EL (cell line): ENCODE measurements around the gene JADE3.
A peak's percentile ranks its signal among the peaks of the same experiment; 100 is the strongest.
"Not testable (repeated sequence)": the region's sequence is repeated elsewhere in the genome, so short reads cannot be mapped to it uniquely, and the experiment has no call there.

Source experiments
- DNase-seq: peaks from one replicate; pipeline ENCODE4 v3.0.0-alpha.2; 2016

The JADE3 gene

DNA sequence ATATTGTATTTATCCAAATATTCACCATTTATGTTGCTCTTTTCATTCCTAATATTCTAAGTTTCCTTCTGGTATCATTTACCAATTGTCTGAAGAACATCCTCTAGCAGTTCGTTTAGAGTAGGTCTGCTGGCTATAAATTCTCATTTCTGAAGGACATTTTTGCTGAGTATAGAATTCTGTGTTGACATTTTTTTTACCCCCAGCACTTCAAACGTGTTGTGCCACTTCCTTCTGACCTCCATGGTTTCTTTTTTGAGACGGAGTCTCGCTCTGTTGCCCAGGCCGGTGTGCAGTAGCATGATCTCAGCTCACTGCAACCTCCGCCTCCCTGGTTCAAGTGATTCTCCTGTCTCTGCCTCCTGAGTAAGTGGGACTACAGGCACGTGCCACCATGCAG, 26.4 kb downstream of the JADE3 start:
- no peak for DNase-seq

DNA sequence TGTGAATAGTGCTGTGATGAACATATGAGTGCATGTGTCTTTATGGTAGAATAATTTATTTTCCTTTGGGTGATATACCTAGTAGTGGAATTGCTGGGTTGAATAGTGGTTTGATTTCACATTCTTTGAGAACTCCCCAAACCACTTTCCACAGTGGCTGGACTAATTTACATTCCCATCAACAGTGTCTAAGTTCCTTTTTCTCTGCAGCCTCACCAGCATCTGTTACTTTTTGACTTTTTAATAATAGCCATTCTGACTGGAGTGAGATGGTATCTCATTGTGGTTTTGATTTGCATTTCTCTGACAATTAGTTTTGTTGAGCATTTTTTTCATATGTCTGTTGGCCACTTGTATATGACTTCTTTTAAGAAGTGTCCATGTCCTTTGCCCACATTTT, 29.1 kb downstream of the JADE3 start:
- DNase-seq, result peak; percentile 5

DNA sequence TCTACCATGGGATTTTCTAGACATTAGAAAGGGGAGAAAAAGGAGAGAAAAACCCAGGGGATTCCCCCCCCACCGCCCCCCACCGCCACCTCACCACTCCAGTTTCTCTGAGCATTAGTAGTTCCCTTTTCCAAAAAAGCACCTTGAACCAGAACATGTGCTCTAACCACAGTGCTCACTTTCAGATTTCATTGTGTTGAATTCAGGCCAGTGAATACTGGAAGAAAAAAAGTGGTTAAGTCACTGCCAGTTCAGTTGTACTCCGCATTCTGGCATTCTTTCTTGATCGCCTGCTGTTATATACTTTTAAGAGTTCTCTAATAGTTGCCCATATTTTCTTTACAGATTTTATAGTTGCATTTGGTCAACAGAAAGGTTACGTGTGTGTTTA, 40.9 kb downstream of the JADE3 start:
- DNase-seq, result no peak

DNA sequence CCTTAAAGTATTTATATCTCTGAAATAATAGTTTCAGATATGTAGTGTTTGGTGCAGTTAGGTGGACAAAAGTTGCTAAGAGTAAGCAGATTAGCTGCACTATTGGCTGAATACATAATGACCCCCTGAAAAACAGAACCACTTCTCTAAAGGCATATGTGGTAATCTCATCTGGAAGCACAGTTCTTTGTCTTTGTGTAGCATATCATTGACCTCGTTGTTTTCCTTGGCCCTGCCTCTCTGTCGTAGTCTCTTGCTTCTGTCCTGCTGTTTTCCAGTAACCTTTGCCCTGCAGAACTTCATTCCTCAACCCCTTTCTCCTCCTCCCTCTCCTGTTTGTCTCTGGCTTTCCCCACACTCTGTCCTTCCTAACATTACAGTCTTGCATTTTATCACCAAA, 41.4 kb downstream of the JADE3 start:
- DNase-seq, result no peak

DNA sequence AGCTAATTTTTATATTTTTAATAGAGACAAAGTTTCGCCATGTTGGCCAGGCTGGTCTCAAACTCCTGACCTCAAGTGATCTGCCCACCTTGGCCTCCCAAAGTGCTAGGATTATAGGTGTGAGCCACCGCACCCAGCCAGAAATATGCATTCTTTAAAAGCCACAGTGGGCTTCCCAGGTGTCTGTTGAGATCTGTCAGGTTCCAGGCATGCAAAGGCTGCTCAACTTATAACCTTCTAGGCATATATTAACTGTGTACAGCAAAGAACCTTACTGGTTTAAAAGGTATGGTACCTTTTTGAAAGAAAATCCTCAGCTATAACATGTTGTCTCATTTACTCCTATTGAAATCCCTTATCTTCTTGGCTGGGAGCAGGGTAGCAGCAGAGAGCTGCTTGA, 42.5 kb downstream of the JADE3 start:
- no peak for DNase-seq

DNA sequence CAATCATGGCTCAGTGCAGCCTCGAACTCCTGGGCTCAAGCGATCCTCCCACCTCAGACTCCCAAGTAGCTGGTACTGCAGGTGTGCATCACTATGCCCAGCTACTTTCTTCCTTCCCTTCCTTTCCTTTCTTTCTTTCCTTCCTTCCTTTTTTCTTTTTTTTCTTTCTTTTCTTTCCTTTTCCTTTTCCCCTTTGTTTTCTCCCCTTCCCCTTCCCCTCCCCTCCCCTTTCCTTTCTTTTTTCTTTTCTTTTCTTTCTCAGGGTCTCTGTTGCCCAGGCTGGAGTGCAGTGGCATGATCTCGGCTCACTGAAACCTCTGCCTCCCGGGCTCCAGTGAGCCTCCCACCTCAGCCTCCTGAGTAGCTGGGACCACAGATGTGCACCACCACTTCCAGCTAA, 44.4 kb downstream of the JADE3 start:
- DNase-seq, result not testable (repeated sequence)

DNA sequence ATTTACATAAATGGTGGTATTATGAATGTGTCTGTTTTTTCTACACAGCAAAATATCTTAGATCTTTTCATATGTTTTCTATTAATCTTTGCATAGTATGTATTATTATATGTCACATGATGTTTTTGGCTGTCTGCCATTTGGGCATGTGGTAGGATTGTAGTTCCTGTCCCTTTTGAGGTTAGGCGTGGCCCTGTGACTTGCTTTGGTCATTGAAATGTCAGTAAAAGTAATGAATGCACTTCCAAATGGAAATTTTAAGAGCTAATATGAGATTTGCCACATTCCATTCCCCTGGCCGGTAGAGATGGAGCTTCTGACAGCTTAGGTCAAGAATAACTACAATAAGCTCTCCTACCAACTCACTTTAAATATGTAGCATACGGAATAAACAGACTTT, 45.1 kb downstream of the JADE3 start:
- no peak for DNase-seq

DNA sequence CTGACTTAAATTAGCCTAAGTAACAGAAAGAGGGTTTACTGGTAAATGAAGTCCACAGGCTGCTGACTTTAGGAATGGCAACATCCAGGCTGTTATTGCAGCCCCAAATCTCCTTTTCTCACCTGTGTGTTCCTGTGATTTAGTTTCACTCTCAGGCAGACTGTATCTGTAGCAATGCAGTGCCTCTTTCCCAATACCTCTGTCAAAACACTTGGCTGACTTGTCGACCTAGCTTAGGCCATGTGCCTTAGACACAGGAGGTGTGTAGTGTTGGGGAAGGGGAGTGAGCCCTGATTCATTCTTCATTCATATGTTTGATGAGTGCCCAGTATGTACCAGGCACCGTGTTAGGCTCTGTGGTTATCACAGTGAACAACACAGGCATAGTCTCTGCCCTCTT, 46.9 kb downstream of the JADE3 start:
- DNase-seq, result no peak

DNA sequence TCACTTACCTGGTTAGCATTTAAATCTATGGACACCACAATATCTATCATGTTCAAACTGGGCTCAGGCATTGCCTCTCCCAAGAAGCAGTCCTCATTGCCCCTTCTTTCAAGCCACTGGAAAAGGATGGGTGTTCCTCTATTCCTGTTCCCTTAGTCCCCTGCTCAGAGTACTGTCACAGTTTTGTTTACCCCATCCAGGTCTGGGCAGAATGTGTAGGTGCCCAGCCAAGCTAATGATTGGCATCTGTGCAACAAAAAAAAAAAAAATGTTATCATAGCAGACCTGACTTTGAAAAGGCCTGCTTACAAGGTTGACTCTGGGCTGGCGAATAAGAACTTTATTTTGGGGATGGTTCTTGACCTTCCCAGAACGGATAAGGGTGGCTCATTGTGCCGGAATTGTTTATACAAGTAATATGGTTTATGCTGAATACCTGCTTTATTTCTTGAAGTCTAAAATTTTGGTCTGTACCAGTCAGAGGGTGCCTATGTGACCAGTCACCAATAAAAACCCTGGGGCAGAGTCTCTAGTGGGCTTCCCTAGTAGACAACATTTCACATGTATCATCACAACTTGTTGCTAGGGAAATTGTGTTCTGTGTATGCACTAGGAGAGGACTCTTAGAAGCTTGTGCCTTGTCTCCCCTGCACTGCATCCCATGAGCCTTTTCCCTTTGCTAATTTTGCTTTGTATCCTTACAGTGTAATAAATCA, 47.9 kb downstream of the JADE3 start:
- peak; percentile 19 for DNase-seq

DNA sequence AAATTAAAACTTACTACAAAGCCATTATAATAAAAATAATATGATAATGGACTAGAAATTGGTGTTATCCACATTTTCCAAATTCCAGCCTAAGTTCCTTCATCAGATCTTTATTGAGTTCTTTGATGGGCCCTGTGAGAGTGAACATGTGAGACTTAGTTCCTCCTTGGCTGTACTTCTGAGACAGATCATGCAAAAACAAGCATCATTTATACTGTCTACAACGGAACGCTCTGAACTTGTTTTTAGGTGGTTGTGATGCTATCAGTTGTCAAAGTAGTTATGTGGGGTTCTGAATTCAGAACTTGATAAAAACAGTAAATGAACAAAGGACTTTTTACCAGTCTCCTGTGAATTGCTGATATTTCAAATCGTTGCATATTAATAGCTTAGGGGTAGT, 48.9 kb downstream of the JADE3 start:
- DNase-seq, result no peak

DNA sequence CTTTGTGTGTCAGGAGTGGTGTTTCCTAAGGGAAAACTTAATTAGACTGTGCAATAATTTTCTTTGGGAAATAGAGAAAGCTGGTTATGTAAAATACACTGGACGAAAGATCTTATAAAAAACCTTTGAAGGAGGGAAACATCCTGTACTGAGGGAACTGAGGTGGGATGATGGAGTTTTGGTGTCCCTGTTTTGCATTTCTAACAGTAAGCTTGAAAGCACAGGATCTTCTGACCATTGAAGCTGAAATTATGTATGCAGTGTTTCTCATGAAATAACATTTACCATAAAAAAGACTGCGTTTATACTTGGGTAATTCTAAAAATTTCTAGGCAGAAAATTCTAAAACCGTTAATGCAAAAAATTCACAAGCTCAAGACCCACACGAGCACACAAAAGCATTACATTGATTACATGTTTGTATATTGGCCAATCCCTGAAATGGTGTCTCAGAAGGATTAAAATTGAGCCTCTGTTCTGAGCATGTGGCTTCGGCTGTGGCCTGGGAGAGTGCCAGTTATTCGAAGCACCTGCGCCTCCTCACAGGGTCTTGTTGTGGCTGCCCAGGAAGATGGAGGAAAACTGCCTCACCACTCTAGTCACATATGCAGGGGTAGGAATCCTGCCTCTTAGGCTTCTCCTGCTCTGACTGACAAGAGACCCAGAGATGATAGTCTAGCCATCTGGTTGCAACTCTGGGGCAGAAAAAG, 49.5 kb downstream of the JADE3 start:
- DNase-seq, result no peak

DNA sequence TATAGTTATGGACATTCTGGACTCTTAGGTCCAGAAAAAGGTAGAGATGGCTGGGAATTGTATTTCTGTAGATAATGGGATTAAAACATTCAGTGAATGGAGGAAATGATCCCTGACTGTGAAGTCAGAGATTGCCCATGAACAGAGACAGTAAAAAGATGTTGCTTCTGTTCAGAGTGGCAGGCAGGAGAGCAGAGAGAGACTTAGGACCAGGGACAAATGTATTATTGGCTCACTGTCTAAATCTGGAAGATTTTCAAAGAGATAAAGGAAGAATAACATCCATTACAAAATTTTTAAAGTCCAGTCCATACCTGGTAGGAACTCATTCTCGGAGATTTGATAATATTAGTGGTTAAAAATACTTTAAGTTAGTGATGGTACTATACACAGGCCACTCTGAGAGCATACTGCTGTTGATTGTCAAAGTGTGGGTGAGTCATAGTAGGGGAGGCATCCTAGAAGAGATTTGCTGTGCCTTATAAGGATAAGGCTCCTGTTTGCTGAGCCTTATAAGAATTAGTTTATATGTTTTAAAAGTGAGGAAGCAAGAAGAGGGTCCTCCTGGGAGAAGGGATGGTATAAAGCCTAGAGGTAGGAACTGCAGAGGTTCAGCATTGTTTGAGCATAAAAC, 53.0 kb downstream of the JADE3 start:
- DNase-seq, result peak; percentile 36

DNA sequence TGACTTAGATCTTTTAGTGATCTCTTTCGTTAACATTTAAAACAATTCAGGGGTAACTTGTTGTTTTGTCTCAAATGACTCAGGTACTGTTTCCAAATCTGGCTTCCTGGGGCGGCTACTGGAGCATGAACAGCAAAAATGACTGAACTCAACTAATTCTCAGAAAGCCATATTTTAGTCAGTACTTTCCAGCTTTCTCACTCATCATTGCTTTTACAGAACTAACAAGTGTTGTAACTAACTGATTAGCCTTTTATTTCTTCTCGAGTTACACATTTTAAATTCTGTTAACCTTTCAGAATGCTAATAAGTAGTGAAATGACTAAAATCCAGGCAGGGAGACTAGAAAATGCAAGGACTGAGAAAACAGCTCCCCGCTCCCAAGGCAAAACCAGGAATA, 55.3 kb downstream of the JADE3 start:
- DNase-seq, result no peak

DNA sequence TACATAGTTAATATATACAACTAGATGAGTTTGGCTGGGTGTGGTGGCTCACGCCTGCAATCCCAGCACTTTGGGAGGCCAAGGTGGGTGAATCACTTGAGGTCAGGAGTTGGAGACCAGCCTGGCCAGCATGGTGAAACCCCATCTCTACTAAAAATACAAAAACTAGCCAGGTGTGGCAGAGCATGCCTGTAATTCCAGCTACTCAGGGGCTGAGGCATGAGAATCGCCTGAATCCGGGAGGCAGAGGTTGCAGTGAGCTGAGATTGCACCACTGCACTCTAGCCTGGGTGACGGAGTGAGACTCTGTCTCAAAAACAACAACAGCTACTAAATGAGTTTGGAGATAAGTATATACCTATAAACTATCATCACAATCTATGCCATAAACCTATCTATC, 64.8 kb downstream of the JADE3 start:
- DNase-seq, result not testable (repeated sequence)

DNA sequence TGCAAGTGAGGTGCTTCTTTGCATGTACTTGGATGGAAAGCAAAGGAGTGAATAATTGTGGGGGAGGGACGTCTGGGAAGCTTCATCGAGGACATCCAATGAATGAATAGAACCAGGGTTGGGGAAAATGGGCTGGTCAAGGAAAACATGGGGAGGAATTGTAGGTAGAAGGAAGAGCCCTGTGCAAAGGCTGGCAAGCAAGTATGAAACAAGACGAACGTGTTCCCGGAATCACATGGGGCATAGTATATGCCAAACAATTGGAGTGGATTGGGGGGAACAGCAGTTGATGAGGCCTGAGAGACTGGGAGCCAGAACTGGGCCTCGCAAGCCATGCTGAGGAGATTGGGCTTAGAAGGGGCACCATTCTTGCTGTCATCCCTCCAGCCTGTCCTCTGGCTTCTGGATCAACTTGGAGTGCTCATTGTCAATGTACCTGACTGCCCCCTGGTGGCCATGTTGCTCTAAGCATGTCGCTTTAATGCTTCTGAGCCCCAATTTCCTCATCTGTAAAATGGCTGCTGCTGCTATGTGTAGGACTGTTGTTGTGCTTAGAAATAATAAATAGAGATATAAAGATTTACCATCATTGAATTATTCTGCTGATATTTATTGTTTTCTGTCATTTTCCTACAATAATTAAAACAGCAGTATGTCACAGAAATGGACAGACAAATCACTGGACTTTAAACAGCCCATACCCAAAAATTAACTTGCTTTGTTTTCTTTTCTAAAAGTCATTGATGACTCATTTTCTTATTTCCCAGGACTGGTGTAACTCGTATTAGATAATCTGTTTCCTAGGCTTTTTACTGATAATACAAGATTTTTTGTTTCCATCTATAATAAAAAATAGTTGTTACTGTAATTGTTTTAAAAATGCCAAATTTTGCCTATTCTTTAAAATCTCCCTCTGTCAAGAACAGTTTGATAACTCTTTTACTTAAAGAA, 66.4 kb downstream of the JADE3 start:
- peak; percentile 75 for DNase-seq

DNA sequence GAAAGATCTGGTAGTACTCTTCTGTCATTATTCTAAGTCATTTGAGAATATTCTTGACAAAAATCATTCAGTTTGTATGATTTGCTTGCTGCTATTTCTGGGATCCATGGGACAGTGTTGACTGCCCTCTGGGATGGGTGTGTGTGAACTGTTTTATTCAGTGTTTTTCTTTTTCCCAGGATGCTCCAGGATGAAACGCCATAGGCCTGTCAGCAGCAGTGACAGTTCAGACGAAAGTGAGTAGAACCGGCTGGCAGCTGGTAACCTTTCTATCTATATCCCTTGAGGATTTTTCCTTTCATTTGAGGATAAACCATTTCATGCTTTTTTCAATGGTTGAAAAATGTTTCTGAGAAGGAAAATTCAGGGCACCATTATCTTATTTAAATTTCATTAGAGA, 72.5 kb downstream of the JADE3 start:
- no peak for DNase-seq

DNA sequence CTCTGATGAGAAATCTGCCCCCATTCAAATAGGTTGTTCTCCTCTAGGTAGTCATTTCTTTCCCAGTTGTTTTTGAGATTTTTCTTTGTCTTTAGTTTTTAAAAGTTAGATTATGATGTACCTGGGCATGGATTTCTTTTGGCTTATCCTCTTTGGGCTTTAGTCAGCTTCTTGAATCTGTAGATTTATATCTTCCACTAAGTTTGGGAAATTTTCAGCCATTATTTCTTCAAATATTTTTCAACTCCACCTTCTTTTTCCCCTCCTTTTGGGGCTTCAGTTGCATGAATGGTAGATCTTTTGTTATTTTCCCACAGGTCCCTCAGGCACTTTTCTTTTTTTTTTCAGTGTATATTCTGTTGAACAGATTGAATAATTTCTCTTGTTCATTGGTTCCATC, 77.3 kb downstream of the JADE3 start:
- no peak for DNase-seq

DNA sequence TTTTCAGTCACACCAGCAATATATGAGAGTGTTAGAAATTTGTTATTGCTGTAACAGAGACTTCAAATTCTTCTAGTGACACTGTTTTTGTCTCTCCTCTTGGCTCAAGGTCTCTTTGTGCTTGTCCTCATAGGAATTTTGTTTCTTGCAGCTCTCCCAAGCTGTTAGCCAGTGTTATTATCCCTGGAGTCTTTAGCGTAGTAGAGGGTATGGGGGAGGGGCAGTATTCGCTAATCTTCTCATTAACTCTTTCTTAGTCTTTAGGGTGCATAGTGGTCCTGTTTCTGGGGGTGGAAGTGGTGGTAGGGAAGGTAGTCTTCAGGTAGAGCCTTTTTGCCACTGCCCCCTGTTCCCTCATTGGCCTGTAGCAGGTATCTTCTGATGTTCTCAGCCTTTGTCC, 79.4 kb downstream of the JADE3 start:
- DNase-seq, result no peak

DNA sequence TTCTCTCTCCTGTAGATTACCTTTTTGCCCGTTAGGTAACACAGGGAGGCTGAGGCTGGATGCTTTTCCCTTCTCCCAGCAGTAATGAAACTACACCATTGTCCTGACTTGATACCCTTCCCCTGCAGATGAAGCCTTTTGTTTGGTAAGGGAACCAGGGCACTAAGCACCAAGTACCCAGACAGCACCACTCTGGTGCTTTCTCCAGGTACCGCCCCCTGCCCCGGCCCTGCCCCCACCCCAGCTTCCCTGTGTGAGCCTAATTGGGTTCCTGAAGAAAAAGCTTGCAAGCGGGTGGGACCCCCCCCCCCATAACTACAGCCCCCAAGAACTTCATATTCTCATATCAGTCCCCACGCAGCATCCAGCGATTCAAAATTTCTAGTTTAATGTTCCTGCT, 79.8 kb downstream of the JADE3 start:
- DNase-seq, result no peak

DNA sequence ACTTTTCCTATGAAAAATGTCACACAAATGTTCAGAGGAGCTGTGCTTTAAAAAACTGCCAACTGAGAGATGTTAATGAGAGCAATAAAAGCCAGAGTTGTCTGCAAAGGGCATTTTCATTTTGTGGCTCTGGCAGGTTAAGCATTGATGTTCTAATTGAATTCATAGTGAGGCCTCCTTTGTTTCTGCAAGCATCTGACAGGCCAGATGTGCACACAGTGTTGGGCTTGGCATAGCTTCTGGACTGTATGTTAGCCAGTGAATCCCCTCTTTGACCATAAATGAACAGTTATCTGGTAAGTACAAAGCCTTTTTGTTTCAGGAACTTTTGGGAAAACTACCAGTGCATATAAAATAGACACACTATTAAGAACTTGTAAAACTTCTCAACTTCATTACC, 81.9 kb downstream of the JADE3 start:
- DNase-seq, result no peak

DNA sequence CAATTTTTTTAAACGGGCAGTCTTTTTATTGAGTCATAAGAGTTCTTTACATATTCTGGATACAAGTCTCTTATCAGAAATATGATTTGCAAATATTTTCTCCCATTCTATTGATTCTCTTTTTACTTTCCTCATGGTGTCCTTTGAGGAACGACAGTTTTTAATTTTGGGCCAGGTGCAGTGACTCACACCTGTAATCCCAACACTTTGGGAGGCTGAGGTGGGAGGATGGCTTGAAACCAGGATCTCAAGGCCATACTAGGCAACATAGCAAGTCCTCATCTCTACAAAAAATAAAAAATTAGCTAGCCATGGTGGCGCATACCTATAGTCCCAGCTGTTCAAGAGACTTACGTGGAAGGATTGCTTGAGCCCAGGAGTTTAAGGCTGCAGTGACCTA, 99.9 kb downstream of the JADE3 start:
- no peak for DNase-seq

DNA sequence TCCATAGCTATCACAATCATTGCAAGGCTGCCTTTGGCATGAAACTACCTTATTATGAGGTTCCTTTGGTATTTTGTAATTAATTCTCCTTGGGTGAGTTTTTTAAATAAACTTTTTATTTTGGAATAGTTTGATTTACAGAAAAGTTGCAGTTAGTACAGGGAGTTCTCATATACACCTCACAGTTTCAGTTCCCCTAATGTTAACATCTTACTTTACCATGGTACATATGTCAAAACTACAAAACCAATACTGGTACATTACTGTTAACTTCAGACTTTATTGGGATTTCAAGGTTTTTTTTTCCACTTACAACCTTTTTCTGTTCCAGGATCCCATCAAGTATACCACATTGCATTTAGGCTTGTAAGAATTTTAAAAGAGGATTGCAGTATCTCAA, 114.0 kb downstream of the JADE3 start:
- no peak for DNase-seq

DNA sequence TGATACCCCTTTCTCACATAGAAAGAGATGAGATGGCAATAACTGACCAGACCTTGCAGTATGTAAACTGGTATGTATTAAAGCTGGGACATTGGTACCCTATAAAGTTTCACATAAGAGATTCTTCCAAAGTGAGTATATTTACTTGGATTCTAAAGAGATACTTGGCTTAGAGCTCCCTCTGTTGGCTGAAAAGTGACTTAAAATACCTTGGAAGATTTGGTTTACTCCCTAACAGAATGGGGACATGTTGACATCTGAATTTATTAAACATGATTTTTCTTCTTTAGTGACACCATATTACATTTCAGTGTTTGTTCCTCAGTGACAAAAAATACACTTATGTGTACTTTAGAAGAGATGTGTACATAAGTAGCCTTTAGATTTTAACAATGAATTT, 118.1 kb downstream of the JADE3 start:
- DNase-seq, result peak; percentile 57
